ENCODE data around the gene LCNL1. TPM values are rescaled to one million over a fixed set of nuclear protein-coding genes. Genes with fewer than 3 reads are reported as not detected.

The LCNL1 gene
- total and polyA plus RNA-seq, 4 donors: 0.01 to 0.08 TPM; not detected in 2

DNA sequence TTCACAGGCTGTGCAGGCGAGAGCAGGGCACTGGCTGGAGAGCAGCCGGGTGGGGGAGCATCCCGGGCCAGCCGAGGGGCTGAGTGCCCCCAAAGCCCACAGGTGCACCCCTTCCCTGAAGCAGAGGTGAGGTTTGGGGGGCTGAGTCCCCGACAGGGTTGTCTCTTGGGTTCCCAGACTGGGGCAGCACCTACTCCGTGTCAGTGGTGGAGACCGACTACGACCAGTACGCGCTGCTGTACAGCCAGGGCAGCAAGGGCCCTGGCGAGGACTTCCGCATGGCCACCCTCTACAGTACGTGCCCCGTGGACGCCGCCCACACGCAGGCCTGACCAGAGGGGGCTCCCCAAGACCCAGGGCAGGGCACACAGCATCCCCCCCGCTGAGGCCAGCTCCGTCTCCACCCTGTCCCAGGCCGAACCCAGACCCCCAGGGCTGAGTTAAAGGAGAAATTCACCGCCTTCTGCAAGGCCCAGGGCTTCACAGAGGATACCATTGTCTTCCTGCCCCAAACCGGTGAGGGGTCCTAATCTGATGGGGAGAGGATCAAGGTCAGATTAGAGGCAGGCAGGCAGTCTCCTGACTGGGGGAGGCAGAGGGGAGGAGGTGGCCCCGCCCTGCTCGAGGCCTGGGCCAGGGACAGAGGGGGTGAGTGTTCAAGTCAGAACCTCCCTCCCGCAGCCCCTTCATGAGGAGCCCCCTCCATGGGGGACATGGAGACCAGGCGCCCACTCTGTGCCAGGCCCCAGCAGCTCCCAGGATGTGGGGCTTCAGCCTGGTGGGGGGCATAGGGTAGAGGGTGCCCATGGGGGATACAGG is 2.8 kb upstream of the LCNL1 start:
- Histone ChIP-seq H3K9me3 (ENCODE audit: control insufficient read depth in 4 of 4, low read length in 3 of 4) (no peaks in the 10 kb centered on the region), H3K9ac (ENCODE audit: low read depth in 1 of 2, low read length in 2 of 2) (no peak overlapping the region), H3K36me3 (ENCODE audit: control insufficient read depth in 4 of 4, insufficient read depth in 3 of 4, low read depth in 1 of 4, low read length in 3 of 4) (no peaks in the 10 kb centered on the region), H3K27ac (ENCODE audit: low read depth in 1 of 2, low read length in 2 of 2) (no peak overlapping the region), H3K27me3 (ENCODE audit: control insufficient read depth in 4 of 4, insufficient read depth in 4 of 4, low read length in 3 of 4) (peaks cover 0 to 6% (median under 1%) of the 10 kb centered on the region in 4 donors), H3K4me3 (ENCODE audit: low read depth in 1 of 3, low read length in 3 of 3) (no peak overlapping the region), H3K4me1 (ENCODE audit: control insufficient read depth in 4 of 4, insufficient read depth in 4 of 4, low read length in 3 of 4) (peaks cover 0 to 7% (median 4%) of the 10 kb centered on the region in 4 donors)
- WGBS: 89% methylated on average over 26 of the region's 26 CpGs
- no peak for DNase-seq (ENCODE audit: low spot score)
- TF ChIP-seq, protein P1, sequence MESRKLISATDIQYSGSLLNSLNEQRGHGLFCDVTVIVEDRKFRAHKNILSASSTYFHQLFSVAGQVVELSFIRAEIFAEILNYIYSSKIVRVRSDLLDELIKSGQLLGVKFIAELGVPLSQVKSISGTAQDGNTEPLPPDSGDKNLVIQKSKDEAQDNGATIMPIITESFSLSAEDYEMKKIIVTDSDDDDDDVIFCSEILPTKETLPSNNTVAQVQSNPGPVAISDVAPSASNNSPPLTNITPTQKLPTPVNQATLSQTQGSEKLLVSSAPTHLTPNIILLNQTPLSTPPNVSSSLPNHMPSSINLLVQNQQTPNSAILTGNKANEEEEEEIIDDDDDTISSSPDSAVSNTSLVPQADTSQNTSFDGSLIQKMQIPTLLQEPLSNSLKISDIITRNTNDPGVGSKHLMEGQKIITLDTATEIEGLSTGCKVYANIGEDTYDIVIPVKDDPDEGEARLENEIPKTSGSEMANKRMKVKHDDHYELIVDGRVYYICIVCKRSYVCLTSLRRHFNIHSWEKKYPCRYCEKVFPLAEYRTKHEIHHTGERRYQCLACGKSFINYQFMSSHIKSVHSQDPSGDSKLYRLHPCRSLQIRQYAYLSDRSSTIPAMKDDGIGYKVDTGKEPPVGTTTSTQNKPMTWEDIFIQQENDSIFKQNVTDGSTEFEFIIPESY (IDR thresholded peaks at IDR 0.05): no peak
- TF ChIP-seq FOXA1 (IDR thresholded peaks at IDR 0.05) (no peak), FOXA2 (IDR thresholded peaks at IDR 0.05) (no peak), EGR1 (IDR thresholded peaks at IDR 0.05; ENCODE audit: low read depth in 2 of 2) (no peak), JUND (IDR thresholded peaks at IDR 0.05) (no peak)
- TF ChIP-seq, protein P2, sequence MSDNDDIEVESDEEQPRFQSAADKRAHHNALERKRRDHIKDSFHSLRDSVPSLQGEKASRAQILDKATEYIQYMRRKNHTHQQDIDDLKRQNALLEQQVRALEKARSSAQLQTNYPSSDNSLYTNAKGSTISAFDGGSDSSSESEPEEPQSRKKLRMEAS (IDR thresholded peaks at IDR 0.05): no peak

GRCh38 chr9:136980669-136981478 is 1.9 kb upstream of the LCNL1 start:
- WGBS: 91% methylated on average over 16 of the region's 16 CpGs
- no peak for TF ChIP-seq SP1 (IDR thresholded peaks at IDR 0.05)
- TF ChIP-seq, protein P3, sequence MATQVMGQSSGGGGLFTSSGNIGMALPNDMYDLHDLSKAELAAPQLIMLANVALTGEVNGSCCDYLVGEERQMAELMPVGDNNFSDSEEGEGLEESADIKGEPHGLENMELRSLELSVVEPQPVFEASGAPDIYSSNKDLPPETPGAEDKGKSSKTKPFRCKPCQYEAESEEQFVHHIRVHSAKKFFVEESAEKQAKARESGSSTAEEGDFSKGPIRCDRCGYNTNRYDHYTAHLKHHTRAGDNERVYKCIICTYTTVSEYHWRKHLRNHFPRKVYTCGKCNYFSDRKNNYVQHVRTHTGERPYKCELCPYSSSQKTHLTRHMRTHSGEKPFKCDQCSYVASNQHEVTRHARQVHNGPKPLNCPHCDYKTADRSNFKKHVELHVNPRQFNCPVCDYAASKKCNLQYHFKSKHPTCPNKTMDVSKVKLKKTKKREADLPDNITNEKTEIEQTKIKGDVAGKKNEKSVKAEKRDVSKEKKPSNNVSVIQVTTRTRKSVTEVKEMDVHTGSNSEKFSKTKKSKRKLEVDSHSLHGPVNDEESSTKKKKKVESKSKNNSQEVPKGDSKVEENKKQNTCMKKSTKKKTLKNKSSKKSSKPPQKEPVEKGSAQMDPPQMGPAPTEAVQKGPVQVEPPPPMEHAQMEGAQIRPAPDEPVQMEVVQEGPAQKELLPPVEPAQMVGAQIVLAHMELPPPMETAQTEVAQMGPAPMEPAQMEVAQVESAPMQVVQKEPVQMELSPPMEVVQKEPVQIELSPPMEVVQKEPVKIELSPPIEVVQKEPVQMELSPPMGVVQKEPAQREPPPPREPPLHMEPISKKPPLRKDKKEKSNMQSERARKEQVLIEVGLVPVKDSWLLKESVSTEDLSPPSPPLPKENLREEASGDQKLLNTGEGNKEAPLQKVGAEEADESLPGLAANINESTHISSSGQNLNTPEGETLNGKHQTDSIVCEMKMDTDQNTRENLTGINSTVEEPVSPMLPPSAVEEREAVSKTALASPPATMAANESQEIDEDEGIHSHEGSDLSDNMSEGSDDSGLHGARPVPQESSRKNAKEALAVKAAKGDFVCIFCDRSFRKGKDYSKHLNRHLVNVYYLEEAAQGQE (IDR thresholded peaks at IDR 0.05): no peak
- H3K9me3 ChIP-seq (ENCODE audit: control insufficient read depth in 4 of 4, low read length in 3 of 4): no peaks in the 10 kb centered on the region
- no peak for DNase-seq (ENCODE audit: low spot score)
- H3K27me3 ChIP-seq (ENCODE audit: control insufficient read depth in 4 of 4, insufficient read depth in 4 of 4, low read length in 3 of 4): peaks cover 0 to 6% (median under 1%) of the 10 kb centered on the region in 4 donors
- no peaks in the 10 kb centered on the region for H3K36me3 ChIP-seq (ENCODE audit: control insufficient read depth in 4 of 4, insufficient read depth in 3 of 4, low read depth in 1 of 4, low read length in 3 of 4)
- no peak overlapping the region for H3K27ac ChIP-seq (ENCODE audit: low read depth in 1 of 2, low read length in 2 of 2)
- no peak overlapping the region for H3K9ac ChIP-seq (ENCODE audit: low read depth in 1 of 2, low read length in 2 of 2)
- peaks cover 0 to 9% (median 5%) of the 10 kb centered on the region in 4 donors for H3K4me1 ChIP-seq (ENCODE audit: control insufficient read depth in 4 of 4, insufficient read depth in 4 of 4, low read length in 3 of 4)
- no peak overlapping the region for H3K4me3 ChIP-seq (ENCODE audit: low read depth in 1 of 3, low read length in 3 of 3)
